IPS-15b (cell line): ENCODE data around the gene INTS2.

Experiments used
- H3K27me3 ChIP-seq: one replicate; pipeline ENCODE4 v1.6.1; 2013; ENCODE audit warnings: low read length; ENCODE audit not compliant: control insufficient read depth, insufficient read depth
- H3K36me3 ChIP-seq: one replicate; pipeline ENCODE4 v1.6.1; 2013; ENCODE audit warnings: low read length; ENCODE audit not compliant: control insufficient read depth, insufficient read depth
- H3K4me1 ChIP-seq: one replicate; pipeline ENCODE4 v1.6.1; 2013; ENCODE audit warnings: mild to moderate bottlenecking, low read length; ENCODE audit not compliant: control insufficient read depth, insufficient read depth
- H3K4me3 ChIP-seq: one replicate; pipeline ENCODE4 v1.5.1; 2013; ENCODE audit warnings: low read depth, low read length
- H3K9ac ChIP-seq: one replicate; pipeline ENCODE4 v1.6.1; 2013; ENCODE audit warnings: low read depth, mild to moderate bottlenecking, low read length
- H3K9me3 ChIP-seq: one replicate; pipeline ENCODE4 v1.6.1; 2013; ENCODE audit warnings: mild to moderate bottlenecking, low read length; ENCODE audit not compliant: control insufficient read depth, insufficient read depth

The INTS2 gene

GRCh38 chr17:61884864-61885263 is 42.9 kb downstream of the INTS2 start:
- Histone ChIP-seq H3K36me3 (no peaks in the 10 kb centered on the region), H3K9ac (no peak overlapping the region), H3K9me3 (no peaks in the 10 kb centered on the region), H3K27me3 (no peaks in the 10 kb centered on the region), H3K4me3 (no peak overlapping the region), H3K4me1 (no peaks in the 10 kb centered on the region)

- H3K36me3 ChIP-seq: no peaks in the 10 kb centered on the region
- H3K4me1 ChIP-seq: no peaks in the 10 kb centered on the region
- H3K4me3 ChIP-seq: no peak overlapping the region
- H3K9me3 ChIP-seq: no peaks in the 10 kb centered on the region
- no peaks in the 10 kb centered on the region for H3K27me3 ChIP-seq
- H3K9ac ChIP-seq: no peak overlapping the region
Measured at GRCh38 chr17:61880589-61881102, 47.1 kb downstream of the INTS2 start.

- no peaks in the 10 kb centered on the region for H3K9me3 ChIP-seq
- H3K4me1 ChIP-seq: no peaks in the 10 kb centered on the region
- no peak overlapping the region for H3K4me3 ChIP-seq
- H3K36me3 ChIP-seq: no peaks in the 10 kb centered on the region
- no peaks in the 10 kb centered on the region for H3K27me3 ChIP-seq
- no peak overlapping the region for H3K9ac ChIP-seq
Measured at GRCh38 chr17:61878984-61879612, 48.7 kb downstream of the INTS2 start.

- Histone ChIP-seq H3K4me3 (no peak overlapping the region), H3K36me3 (no peaks in the 10 kb centered on the region), H3K9ac (no peak overlapping the region), H3K4me1 (no peaks in the 10 kb centered on the region), H3K9me3 (no peaks in the 10 kb centered on the region), H3K27me3 (no peaks in the 10 kb centered on the region)
Measured at GRCh38 chr17:61878520-61878919, 49.3 kb downstream of the INTS2 start.

GRCh38 chr17:61877837-61878236 is 49.9 kb downstream of the INTS2 start:
- Histone ChIP-seq H3K4me3 (no peak overlapping the region), H3K36me3 (no peaks in the 10 kb centered on the region), H3K4me1 (no peaks in the 10 kb centered on the region), H3K9me3 (no peaks in the 10 kb centered on the region), H3K27me3 (no peaks in the 10 kb centered on the region), H3K9ac (no peak overlapping the region)

GRCh38 chr17:61875804-61876203 is 52.0 kb downstream of the INTS2 start:
- Histone ChIP-seq H3K4me3 (no peak overlapping the region), H3K27me3 (no peaks in the 10 kb centered on the region), H3K36me3 (no peaks in the 10 kb centered on the region), H3K9ac (no peak overlapping the region), H3K4me1 (no peaks in the 10 kb centered on the region), H3K9me3 (no peaks in the 10 kb centered on the region)

- Histone ChIP-seq H3K36me3 (no peaks in the 10 kb centered on the region), H3K9ac (no peak overlapping the region), H3K9me3 (no peaks in the 10 kb centered on the region), H3K4me1 (no peaks in the 10 kb centered on the region), H3K4me3 (no peak overlapping the region), H3K27me3 (no peaks in the 10 kb centered on the region)
Measured at GRCh38 chr17:61875285-61875684, 52.5 kb downstream of the INTS2 start.

- no peaks in the 10 kb centered on the region for H3K9me3 ChIP-seq
- H3K4me3 ChIP-seq: no peak overlapping the region
- no peak overlapping the region for H3K9ac ChIP-seq
- no peaks in the 10 kb centered on the region for H3K36me3 ChIP-seq
- no peaks in the 10 kb centered on the region for H3K4me1 ChIP-seq
- H3K27me3 ChIP-seq: no peaks in the 10 kb centered on the region
Measured at GRCh38 chr17:61874075-61874474, 53.7 kb downstream of the INTS2 start.

GRCh38 chr17:61872099-61872498 is 55.7 kb downstream of the INTS2 start:
- H3K36me3 ChIP-seq: no peaks in the 10 kb centered on the region

GRCh38 chr17:61869138-61869537 is 58.6 kb downstream of the INTS2 start:
- Histone ChIP-seq H3K27me3 (no peaks in the 10 kb centered on the region), H3K36me3 (no peaks in the 10 kb centered on the region), H3K4me3 (no peak overlapping the region), H3K9ac (no peak overlapping the region), H3K9me3 (no peaks in the 10 kb centered on the region), H3K4me1 (no peaks in the 10 kb centered on the region)

More at GRCh38 chr17:61872099-61872498, 55.7 kb downstream of the INTS2 start:
- no peak overlapping the region for H3K9ac ChIP-seq
- H3K4me1 ChIP-seq: no peaks in the 10 kb centered on the region
- H3K9me3 ChIP-seq: no peaks in the 10 kb centered on the region
- no peaks in the 10 kb centered on the region for H3K27me3 ChIP-seq
- no peak overlapping the region for H3K4me3 ChIP-seq

- Histone ChIP-seq H3K27me3 (no peaks in the 10 kb centered on the region), H3K36me3 (no peaks in the 10 kb centered on the region), H3K9ac (no peak overlapping the region), H3K4me3 (no peak overlapping the region), H3K9me3 (no peaks in the 10 kb centered on the region), H3K4me1 (no peaks in the 10 kb centered on the region)
Measured at GRCh38 chr17:61868074-61868473, 59.7 kb downstream of the INTS2 start.

GRCh38 chr17:61867033-61867432 is 60.7 kb downstream of the INTS2 start:
- Histone ChIP-seq H3K27me3 (no peaks in the 10 kb centered on the region), H3K9ac (no peak overlapping the region), H3K4me3 (no peak overlapping the region), H3K36me3 (no peaks in the 10 kb centered on the region), H3K9me3 (no peaks in the 10 kb centered on the region), H3K4me1 (peaks cover 5% of the 10 kb centered on the region)
